Activated B cell treated with CpG ODN at 0.5 μM for 24 hours (primary cell): ENCODE data around the gene NDUFS2. TPM values are rescaled to one million over a fixed set of nuclear protein-coding genes. Genes with fewer than 3 reads are reported as not detected.

Source experiments
- ATAC-seq: fragments of 200-7000 bp; cut with Tn5 transposase; one replicate; pipeline ENCODE4 v1.10.0; 2021; ENCODE audit warnings: low read depth, mild to moderate bottlenecking, moderate library complexity
- CTCF ChIA-PET: fragments of 350-600 bp; sonication (Branson Sonifier 250); formaldehyde crosslinking; loops from one replicate; lab custom pipeline; 2021; ENCODE audit warnings: antibody characterized with exemption; lab: Charles Lee
- POLR2A ChIA-PET: fragments of 350-600 bp; sonication (Branson Sonifier 250); formaldehyde crosslinking; loops from one replicate; lab custom pipeline; 2021; ENCODE audit warnings: antibody characterized with exemption; lab: Charles Lee
- DNase-seq: peaks from one replicate; pipeline ENCODE4 v3.0.0; 2022
- H3K27ac Mint-ChIP-seq: one replicate; pipeline ENCODE4 v1.8.0; 2020; ENCODE audit warnings: mixed read lengths
- H3K27me3 Mint-ChIP-seq: one replicate; pipeline ENCODE4 v1.8.0; 2021; ENCODE audit warnings: mixed read lengths
- H3K36me3 Mint-ChIP-seq: one replicate; pipeline ENCODE4 v1.8.0; 2021; ENCODE audit warnings: low read depth, mixed read lengths
- H3K4me1 Mint-ChIP-seq: one replicate; pipeline ENCODE4 v1.8.0; 2021; ENCODE audit warnings: mixed read lengths
- H3K4me3 Mint-ChIP-seq: one replicate; pipeline ENCODE4 v1.8.0; 2020; ENCODE audit warnings: mild to moderate bottlenecking, mixed read lengths
- H3K9me3 Mint-ChIP-seq: one replicate; pipeline ENCODE4 v1.8.0; 2020; ENCODE audit warnings: mixed read lengths
- intact Hi-C: fragments of 100-400 bp; cut with micrococcal nuclease; formaldehyde crosslinking; loops from one replicate; pipeline ENCODE4 v1.15.1; 2024
- total RNA-seq: library from RNA; stranded (reverse); gene quantifications from 2 replicates; pipeline ENCODE4 v1.2.3, GENCODE V29; 2022
- TF ChIP-seq, protein P1 (sequence below): fragments of 200-600 bp; IDR thresholded peaks from one replicate; pipeline ENCODE4 v1.8.0; 2022; ENCODE audit warnings: antibody characterized with exemption, mild to moderate bottlenecking

The NDUFS2 gene
- total RNA-seq, 1 donor from 2014 or later = 73.9 TPM

DNA sequence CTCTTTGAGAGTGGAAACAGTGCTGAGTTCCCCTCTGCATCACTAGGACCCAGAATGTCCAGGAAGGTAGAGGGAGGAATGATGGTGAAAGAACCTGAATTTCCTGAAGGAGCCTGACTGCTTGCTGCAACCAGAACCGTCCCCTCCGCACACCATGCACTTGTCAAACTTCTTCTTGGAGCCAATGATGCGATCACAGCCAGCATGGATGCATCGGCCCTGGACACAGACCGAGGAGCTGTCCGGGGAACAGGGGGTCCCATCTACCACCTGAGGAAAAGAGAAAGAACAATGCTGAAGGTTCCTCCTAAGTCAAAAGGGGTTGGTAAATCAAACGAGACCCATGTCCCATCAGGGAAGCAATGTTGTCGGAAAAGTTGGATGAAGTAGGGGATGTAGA is 10.2 kb upstream of the NDUFS2 start:
- Mint-ChIP-seq H3K9me3 (no peaks in the 10 kb centered on the region), H3K4me1 (peaks cover 60% of the 10 kb centered on the region), H3K27ac (no peak overlapping the region), H3K36me3 (no peaks in the 10 kb centered on the region), H3K27me3 (no peaks in the 10 kb centered on the region), H3K4me3 (no peak overlapping the region)
- DNase-seq (no peak), ATAC-seq (no peak)
- POLR2A ChIA-PET = interaction anchor here (1.1 to 3.3 kb wide), 4 partner anchors 10 to 33 kb away, joined by 4 to 23 read pairs (median 7); partner anchors contain the start of genes B4GALT3, NDUFS2 and TOMM40L
- intact Hi-C loops = loop anchor here (1.0 to 5.0 kb wide), 8 partner anchors 10 to 190 kb away; partner anchors contain the start of genes B4GALT3 and USP21
- TF ChIP-seq, protein P1, sequence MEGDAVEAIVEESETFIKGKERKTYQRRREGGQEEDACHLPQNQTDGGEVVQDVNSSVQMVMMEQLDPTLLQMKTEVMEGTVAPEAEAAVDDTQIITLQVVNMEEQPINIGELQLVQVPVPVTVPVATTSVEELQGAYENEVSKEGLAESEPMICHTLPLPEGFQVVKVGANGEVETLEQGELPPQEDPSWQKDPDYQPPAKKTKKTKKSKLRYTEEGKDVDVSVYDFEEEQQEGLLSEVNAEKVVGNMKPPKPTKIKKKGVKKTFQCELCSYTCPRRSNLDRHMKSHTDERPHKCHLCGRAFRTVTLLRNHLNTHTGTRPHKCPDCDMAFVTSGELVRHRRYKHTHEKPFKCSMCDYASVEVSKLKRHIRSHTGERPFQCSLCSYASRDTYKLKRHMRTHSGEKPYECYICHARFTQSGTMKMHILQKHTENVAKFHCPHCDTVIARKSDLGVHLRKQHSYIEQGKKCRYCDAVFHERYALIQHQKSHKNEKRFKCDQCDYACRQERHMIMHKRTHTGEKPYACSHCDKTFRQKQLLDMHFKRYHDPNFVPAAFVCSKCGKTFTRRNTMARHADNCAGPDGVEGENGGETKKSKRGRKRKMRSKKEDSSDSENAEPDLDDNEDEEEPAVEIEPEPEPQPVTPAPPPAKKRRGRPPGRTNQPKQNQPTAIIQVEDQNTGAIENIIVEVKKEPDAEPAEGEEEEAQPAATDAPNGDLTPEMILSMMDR = no peak
- CTCF ChIA-PET = interaction anchor here (0.9 to 5.0 kb wide), 12 partner anchors 10 to 197 kb away, joined by 3 to 40 read pairs (median 6); partner anchors contain the start of genes B4GALT3, CFAP126, FCER1G and NDUFS2

DNA sequence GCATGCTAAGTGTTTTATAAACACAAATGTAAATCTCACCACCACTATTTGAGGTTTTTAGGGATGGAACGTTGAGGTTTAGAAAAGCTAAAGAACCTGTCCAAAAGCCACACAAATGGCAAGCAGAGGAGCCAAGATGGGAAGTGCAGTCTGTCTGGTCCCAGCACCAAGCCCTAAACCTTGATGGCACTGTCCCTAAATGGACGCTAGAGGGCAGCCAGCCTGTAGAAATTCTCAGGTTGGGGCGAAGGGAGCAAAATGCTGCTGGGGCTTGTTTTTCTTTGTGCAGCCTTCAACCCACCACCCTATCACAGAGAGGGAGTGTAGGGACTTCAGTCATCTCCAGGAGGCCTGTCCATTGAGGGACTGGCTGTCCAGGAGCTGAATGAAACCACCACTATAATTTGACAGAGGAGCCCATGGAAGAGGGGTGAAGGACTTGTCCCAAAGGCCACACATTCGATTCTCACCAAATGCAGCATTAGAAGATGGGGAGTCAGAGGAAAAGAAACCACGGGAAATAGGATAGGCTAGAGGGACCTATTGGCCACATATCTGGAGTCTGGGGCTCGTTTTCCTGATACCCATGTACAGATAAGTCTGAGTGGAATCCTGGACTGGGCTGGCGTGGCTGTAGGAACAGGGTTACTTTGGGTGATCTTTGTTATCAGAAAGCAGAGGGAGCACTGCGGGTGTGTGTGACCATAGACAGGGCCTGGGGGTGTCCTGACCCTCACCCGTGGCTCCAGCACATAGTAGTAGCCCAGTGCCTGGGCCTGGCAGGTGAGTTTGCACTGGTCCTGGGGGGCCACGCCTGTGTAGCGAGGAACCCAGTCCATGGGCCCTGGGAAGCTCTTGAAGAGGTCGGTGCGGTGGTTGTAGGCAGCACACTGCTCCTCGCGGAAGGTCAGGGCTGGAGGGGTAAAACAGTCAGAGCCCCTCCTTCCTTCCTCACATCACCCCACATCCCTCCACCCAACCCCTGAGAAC is 9.4 kb upstream of the NDUFS2 start:
- peak overlapping the region; percentile 68 for H3K27ac Mint-ChIP-seq
- H3K9me3 Mint-ChIP-seq = no peaks in the 10 kb centered on the region
- no peaks in the 10 kb centered on the region for H3K27me3 Mint-ChIP-seq
- no peaks in the 10 kb centered on the region for H3K36me3 Mint-ChIP-seq
- ChIA-PET CTCF (interaction anchor here (0.6 to 5.0 kb wide), 11 partner anchors 9 to 196 kb away, joined by 3 to 40 read pairs (median 7); partner anchors contain the start of genes B4GALT3, NDUFS2, PPOX and TOMM40L), POLR2A (interaction anchor here (1.8 to 3.3 kb wide), 3 partner anchors 9 to 33 kb away, joined by 4 to 23 read pairs (median 8); partner anchors contain the start of genes NDUFS2 and TOMM40L)
- no peak for DNase-seq
- TF ChIP-seq, protein P1 = peak; percentile 56
- intact Hi-C loops = loop anchor here (1.0 to 5.0 kb wide), 8 partner anchors 10 to 190 kb away; partner anchors contain the start of genes B4GALT3 and USP21
- H3K4me3 Mint-ChIP-seq = no peak overlapping the region
- peaks cover 52% of the 10 kb centered on the region for H3K4me1 Mint-ChIP-seq
- peak; percentile 93 for ATAC-seq

DNA sequence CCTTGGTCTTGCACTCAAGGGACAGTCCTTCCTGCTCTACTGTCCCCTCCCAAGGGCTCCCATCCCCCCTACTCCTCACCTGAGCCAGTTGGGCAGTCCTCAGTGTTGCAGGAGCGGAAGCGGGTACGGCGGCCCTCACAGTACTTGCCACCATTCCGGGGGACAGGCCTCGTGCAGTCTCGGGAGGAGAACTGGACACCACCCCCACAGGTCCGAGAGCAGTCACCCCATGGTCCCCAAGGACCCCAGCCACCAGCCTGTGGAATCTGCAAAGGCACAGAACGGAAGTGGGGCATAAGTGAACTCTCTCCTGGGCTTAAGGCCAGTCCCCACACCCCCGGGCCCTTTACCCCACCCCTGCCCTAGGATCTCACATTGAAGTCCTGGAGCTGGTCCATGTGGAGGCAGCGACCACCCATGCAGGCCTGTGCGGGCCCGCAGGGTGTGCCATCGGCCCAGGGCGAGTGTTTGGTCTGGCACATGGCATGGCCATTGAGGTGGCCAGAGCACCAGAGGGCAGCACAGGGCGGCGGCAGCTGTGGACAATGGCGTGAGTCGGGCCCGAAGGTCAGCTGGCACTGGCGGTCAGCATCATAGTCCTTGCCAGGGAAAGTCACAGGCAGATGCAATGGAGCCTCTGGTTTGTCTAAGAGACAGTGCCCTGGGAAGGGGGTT is 8.5 kb upstream of the NDUFS2 start:
- no peak overlapping the region for H3K4me3 Mint-ChIP-seq
- no peak overlapping the region for H3K27ac Mint-ChIP-seq
- no peaks in the 10 kb centered on the region for H3K36me3 Mint-ChIP-seq
- peaks cover 45% of the 10 kb centered on the region for H3K4me1 Mint-ChIP-seq
- TF ChIP-seq, protein P1 = no peak
- intact Hi-C loops = loop anchor here (2.0 to 5.0 kb wide), 2 partner anchors 99 to 113 kb away; no protein-coding TSS in a partner anchor
- no peaks in the 10 kb centered on the region for H3K27me3 Mint-ChIP-seq
- CTCF ChIA-PET = interaction anchor here (0.6 to 5.0 kb wide), 5 partner anchors 12 to 188 kb away, joined by 3 to 40 read pairs (median 8); partner anchors contain the start of genes PPOX and TOMM40L
- ATAC-seq (no peak), DNase-seq (no peak)
- POLR2A ChIA-PET = interaction anchor here (1.5 to 3.3 kb wide), 3 partner anchors 8 to 12 kb away, joined by 4 to 23 read pairs (median 8); partner anchors contain the start of gene NDUFS2
- no peaks in the 10 kb centered on the region for H3K9me3 Mint-ChIP-seq

DNA sequence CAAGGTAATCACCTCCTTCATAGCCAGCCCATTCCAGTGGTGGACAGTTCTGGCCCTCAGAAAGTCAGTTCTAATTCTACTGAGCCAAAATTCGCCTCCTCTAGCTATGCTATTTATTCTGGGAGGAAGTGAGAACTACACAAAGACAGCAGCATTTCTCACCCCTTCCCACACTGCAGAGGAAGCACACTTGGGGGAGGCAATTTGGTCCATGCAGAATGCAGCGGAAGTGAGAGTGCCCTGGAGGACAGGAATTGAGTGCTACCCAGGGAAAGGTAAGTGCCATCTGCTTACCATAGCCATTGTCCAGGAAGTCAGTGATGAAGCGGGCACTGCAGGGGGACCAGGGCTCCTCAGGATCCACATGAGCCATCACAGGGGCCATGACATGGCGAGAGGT is 7.0 kb upstream of the NDUFS2 start:
- H3K27ac Mint-ChIP-seq = peak overlapping the region; percentile 85
- TF ChIP-seq, protein P1 = no peak
- intact Hi-C loops = loop anchor here (1.0 kb wide), 1 partner anchor 9 kb away; no protein-coding TSS in a partner anchor
- ChIA-PET CTCF (interaction anchor here (0.9 to 5.0 kb wide), 4 partner anchors 9 to 30 kb away, joined by 3 to 40 read pairs (median 6); partner anchors contain the start of genes PPOX and TOMM40L), POLR2A (interaction anchor here (0.5 to 1.9 kb wide), 7 partner anchors 9 to 156 kb away, joined by 3 to 8 read pairs (median 4); partner anchors contain the start of genes B4GALT3, PPOX, TOMM40L and TSTD1)
- no peak for DNase-seq
- peak overlapping the region; percentile 70 for H3K4me3 Mint-ChIP-seq
- H3K36me3 Mint-ChIP-seq = no peaks in the 10 kb centered on the region
- H3K27me3 Mint-ChIP-seq = no peaks in the 10 kb centered on the region
- peak; percentile 63 for ATAC-seq
- H3K4me1 Mint-ChIP-seq = peaks cover 38% of the 10 kb centered on the region
- no peaks in the 10 kb centered on the region for H3K9me3 Mint-ChIP-seq
